HepG2 (cell line): ENCODE data around the gene SHISA7. TPM values are rescaled to one million over a fixed set of nuclear protein-coding genes. Genes with fewer than 3 reads are reported as not detected.
A peak's percentile ranks its signal among the peaks of the same experiment; 100 is the strongest.

Source experiments
- EHMT2 ChIP-seq: fragments of 200-600 bp; sonication (generic); IDR thresholded peaks from 2 replicates; pipeline ENCODE4 v1.7.0; 2017; ENCODE audit warnings: antibody characterized with exemption, low read depth, low read length, borderline replicate concordance
- JUND ChIP-seq: sonication (generic); formaldehyde crosslinking; IDR thresholded peaks from 2 replicates; pipeline ENCODE4 v1.8.0; 2022; ENCODE audit warnings: mild to moderate bottlenecking, missing genetic modification reagents
- MEIS2 ChIP-seq: sonication (generic); formaldehyde crosslinking; IDR thresholded peaks from 2 replicates; pipeline ENCODE4 v1.9.0; 2021; ENCODE audit warnings: mild to moderate bottlenecking, missing genetic modification reagents
- PRDM15 ChIP-seq: sonication (generic); formaldehyde crosslinking; IDR thresholded peaks from 2 replicates; pipeline ENCODE4 v1.4.0; 2020; ENCODE audit warnings: missing genetic modification reagents
- RAD21 ChIP-seq: fragments of 450-650 bp; formaldehyde crosslinking; IDR thresholded peaks from 2 replicates; pipeline ENCODE4 v1.5.0; 2020; ENCODE audit warnings: mild to moderate bottlenecking
- WIZ ChIP-seq: sonication (generic); formaldehyde crosslinking; IDR thresholded peaks from 2 replicates; pipeline ENCODE4 v1.5.1; 2020; ENCODE audit warnings: mild to moderate bottlenecking, missing genetic modification reagents
- ZHX2 ChIP-seq, 2 experiments: sonication (generic) in 1 of 2; formaldehyde crosslinking in 1 of 2; IDR thresholded peaks; 2 replicates each; pipeline versions ENCODE4 v1.6.1 to v1.9.0; 2014 to 2022; ENCODE audit warnings: antibody characterized with exemption in 1 of 2, borderline replicate concordance in 1 of 2, inconsistent platforms in 1 of 2, low read depth in 1 of 2, missing genetic modification reagents in 1 of 2
- ZNF12 ChIP-seq: sonication (generic); formaldehyde crosslinking; IDR thresholded peaks from 2 replicates; pipeline ENCODE4 v1.5.0; 2020; ENCODE audit warnings: missing genetic modification reagents
- ZNF281 ChIP-seq: sonication (generic); formaldehyde crosslinking; IDR thresholded peaks from 2 replicates; pipeline ENCODE4 v1.4.0; 2020; ENCODE audit warnings: missing genetic modification reagents, borderline replicate concordance
- ZNF746 ChIP-seq: sonication (generic); formaldehyde crosslinking; IDR thresholded peaks from 2 replicates; pipeline ENCODE4 v1.8.0; 2022; ENCODE audit warnings: mild to moderate bottlenecking, missing genetic modification reagents
- ZNF781 ChIP-seq: sonication (generic); formaldehyde crosslinking; IDR thresholded peaks from 2 replicates; pipeline ENCODE4 v1.5.1; 2020; ENCODE audit warnings: borderline replicate concordance, mild to moderate bottlenecking, missing genetic modification reagents; ENCODE audit errors: not compliant biosample characterization
- ZSCAN21 ChIP-seq: sonication (generic); formaldehyde crosslinking; IDR thresholded peaks from 2 replicates; pipeline ENCODE4 v1.8.0; 2022; ENCODE audit warnings: mild to moderate bottlenecking, missing genetic modification reagents, moderate library complexity, borderline replicate concordance
- polyA plus RNA-seq, 8 experiments: library from polyadenylated mRNA; depleted of rRNA in 3 of 8; stranded (reverse) in 7 of 8; unstranded in 1 of 8; fragments of >200 nt; fragmentation: Illumina TruSeq in 4 of 8; extraction: Trizol in 4 of 8; gene quantifications; 2 replicates each; pipeline versions ENCODE4 v1.2.1 to v1.2.3, GENCODE V29; 2011 to 2016; ENCODE audit warnings: low read depth in 4 of 8, missing spikeins in 1 of 8, mixed read lengths in 1 of 8; ENCODE audit not compliant: insufficient read depth in 1 of 8
- total RNA-seq, 5 experiments: library from RNA; depleted of rRNA; stranded (reverse); fragments of >200 nt; fragmentation: Illumina TruSeq; extraction: Trizol; gene quantifications; 2 replicates each; pipeline ENCODE4 v1.2.3, GENCODE V29; 2016; ENCODE audit warnings: low read depth in 1 of 5
- TF ChIP-seq, protein P1 (sequence below), 2 experiments: sonication (generic) in 1 of 2; formaldehyde crosslinking in 1 of 2; IDR thresholded peaks; 2 replicates each; pipeline versions ENCODE4 v1.4.0 to v1.6.1; 2018 to 2020; ENCODE audit warnings: missing genetic modification reagents in 2 of 2, borderline replicate concordance in 1 of 2, low read depth in 1 of 2, mild to moderate bottlenecking in 1 of 2, missing biosample characterization in 1 of 2

The SHISA7 gene
- total and polyA plus RNA-seq, 2 of the 13 experiments (the other 11 are each of a cell fraction or from before 2014, with no cell fraction given), result not detected

DNA sequence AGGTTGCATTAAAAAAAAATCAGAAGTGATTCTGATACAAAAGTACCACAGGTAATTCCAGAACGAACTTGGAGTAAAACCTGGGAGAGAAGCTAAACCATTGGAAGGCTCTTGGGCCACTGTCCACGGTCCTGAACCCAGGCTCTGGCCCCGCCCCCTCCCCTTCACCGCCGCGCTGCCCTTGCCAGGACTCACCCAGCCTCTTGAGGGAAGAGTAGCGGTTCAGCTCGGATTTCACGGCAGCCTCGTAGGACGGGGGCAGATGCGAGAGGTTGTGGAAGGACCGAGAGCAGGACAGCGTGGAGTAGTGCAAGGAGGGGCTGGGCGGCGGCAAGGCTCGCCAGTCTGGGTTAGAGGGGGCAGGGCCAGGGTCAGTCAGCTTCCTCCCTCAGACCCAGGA lies 5.7 kb downstream of the SHISA7 start (continued):
- TF ChIP-seq JUND (CRISPR knock-in tag), result no peak
- TF ChIP-seq PRDM15 (CRISPR knock-in tag), result no peak
- TF ChIP-seq ZNF12 (CRISPR knock-in tag), result peak; percentile 75; the same call in 1 of the 2 replicates
- TF ChIP-seq ZNF781 (CRISPR knock-in tag), result peak; percentile 75
- peak; percentile 52; the same call in 1 of the 2 replicates for TF ChIP-seq ZNF281 (CRISPR knock-in tag)
- TF ChIP-seq ZHX2 (IDR thresholded peaks at IDR 0.05; ENCODE audit: low read depth), result no peak
- TF ChIP-seq ZHX2 (CRISPR knock-in tag; IDR thresholded peaks at IDR 0.05; ENCODE audit: borderline replicate concordance), result no peak
- TF ChIP-seq ZSCAN21 (CRISPR knock-in tag), result 0 out of 2 replicates have a peak, but pooled peaks have one; percentile 72
- no peak for TF ChIP-seq RAD21
- peak; percentile 48; the same call in 1 of the 2 replicates for TF ChIP-seq MEIS2 (CRISPR knock-in tag)
- peak; percentile 96; the same call in 1 of the 2 replicates for TF ChIP-seq WIZ (CRISPR knock-in tag)
- TF ChIP-seq, protein P1, sequence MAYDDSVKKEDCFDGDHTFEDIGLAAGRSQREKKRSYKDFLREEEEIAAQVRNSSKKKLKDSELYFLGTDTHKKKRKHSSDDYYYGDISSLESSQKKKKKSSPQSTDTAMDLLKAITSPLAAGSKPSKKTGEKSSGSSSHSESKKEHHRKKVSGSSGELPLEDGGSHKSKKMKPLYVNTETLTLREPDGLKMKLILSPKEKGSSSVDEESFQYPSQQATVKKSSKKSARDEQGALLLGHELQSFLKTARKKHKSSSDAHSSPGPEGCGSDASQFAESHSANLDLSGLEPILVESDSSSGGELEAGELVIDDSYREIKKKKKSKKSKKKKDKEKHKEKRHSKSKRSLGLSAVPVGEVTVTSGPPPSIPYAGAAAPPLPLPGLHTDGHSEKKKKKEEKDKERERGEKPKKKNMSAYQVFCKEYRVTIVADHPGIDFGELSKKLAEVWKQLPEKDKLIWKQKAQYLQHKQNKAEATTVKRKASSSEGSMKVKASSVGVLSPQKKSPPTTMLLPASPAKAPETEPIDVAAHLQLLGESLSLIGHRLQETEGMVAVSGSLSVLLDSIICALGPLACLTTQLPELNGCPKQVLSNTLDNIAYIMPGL (CRISPR knock-in tag; IDR thresholded peaks at IDR 0.05; ENCODE audit: borderline replicate concordance in 1 of 2, low read depth in 1 of 2), result 0 out of 4 replicates have a peak, but pooled peaks of 1 of the 2 experiments have one; percentile 43
- TF ChIP-seq ZNF746 (CRISPR knock-in tag), result peak; percentile 52; the same call in 1 of the 2 replicates
- peak; percentile 94; the same call in 1 of the 2 replicates for TF ChIP-seq EHMT2
